NCI-H2029 (cell line): ENCODE data around the gene DPEP3.
"Not testable (repeated sequence)": the region's sequence is repeated elsewhere in the genome, so short reads cannot be mapped to it uniquely, and the experiment has no call there.

Source experiments
- DNase-seq: peaks from one replicate; lab custom pipeline; 2025; lab: John Stamatoyannopoulos, UW

The DPEP3 gene, protein sequence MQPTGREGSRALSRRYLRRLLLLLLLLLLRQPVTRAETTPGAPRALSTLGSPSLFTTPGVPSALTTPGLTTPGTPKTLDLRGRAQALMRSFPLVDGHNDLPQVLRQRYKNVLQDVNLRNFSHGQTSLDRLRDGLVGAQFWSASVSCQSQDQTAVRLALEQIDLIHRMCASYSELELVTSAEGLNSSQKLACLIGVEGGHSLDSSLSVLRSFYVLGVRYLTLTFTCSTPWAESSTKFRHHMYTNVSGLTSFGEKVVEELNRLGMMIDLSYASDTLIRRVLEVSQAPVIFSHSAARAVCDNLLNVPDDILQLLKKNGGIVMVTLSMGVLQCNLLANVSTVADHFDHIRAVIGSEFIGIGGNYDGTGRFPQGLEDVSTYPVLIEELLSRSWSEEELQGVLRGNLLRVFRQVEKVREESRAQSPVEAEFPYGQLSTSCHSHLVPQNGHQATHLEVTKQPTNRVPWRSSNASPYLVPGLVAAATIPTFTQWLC

DNA sequence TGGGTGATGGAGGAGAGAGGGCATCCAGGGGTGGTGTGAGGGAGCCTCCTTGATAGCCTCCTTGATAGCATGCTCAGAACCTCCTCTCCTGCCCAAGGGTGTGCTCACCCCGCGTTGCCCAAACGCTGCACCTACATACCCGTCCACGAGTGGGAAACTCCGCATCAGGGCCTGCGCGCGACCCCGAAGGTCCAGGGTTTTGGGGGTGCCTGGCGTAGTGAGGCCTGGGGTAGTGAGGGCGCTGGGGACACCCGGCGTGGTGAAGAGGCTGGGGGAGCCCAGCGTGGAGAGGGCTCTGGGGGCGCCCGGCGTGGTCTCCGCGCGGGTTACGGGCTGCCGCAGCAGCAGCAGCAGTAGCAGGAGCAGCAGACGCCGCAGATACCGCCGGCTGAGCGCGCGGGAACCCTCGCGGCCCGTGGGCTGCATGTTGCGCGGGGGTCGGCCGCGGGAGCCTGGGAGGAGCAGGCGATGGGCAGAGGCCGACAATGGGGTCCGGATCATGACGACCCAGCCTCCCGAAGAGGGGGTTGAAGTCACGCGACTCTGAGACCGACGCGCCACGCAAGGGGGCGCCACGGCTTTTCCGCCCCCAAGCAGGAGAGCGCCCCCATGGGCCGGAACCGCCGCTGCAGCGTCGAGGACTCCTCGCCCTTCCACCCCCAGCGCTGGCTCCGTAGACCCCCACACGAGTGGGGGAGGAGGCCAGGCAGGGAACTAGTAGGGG lies at the start of gene DPEP3:
DPEP3 (minus strand) TSS at position 545 of the 724 bp plus-strand sequence; CDS start at position 426, 119 bp downstream.
- no peak for DNase-seq

GRCh38 chr16:68028996-68029395 lies 48.7 kb upstream of the DPEP3 start:
- no peak for DNase-seq

- DNase-seq: peak; percentile 22
These were observed 42.6 kb upstream of the DPEP3 start, which contains the start of the genes DDX28 and DUS2 for GRCh38 chr16:68022728-68023537. DDX28 (minus strand) TSS chr16:68023232; CDS start chr16:68023202, 30 bp downstream. DUS2 (plus strand) TSS chr16:68023284; CDS start chr16:68038024, 14,740 bp downstream.

DNA sequence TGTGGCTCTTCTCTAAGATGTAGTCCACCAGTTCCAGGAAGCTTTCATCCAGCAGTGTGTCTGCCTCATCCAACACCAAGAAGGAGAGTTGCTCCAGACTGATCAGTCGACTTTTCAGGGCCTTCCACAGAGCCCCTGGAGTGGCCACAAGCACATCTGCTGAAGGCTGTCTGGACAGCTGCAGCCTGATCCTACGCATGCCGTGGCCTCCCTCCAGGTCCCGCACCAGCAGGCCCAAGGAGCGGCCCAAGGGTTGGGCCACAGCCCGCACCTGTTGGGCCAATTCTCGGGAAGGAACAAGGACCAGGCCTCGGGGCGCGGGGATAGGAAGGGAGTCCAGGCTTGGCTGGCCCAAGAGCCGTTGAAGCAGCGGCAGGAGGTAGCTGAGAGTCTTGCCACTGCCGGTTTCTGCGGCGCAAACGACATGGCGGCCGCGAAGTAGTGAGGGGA lies 42.0 kb upstream of the DPEP3 start:
- no peak for DNase-seq

GRCh38 chr16:68021490-68021889 lies 41.2 kb upstream of the DPEP3 start:
- DNase-seq: no peak

GRCh38 chr16:68019167-68019680 lies 38.9 kb upstream of the DPEP3 start:
- DNase-seq: no peak

GRCh38 chr16:68015681-68016080 lies 35.4 kb upstream of the DPEP3 start, which contains the start of gene DPEP2NB:
DPEP2NB (minus strand) TSS chr16:68015911; CDS start chr16:68015770, 141 bp downstream.
- no peak for DNase-seq

- no peak for DNase-seq
These were observed 33.1 kb upstream of the DPEP3 start for GRCh38 chr16:68013440-68013839.

DNA sequence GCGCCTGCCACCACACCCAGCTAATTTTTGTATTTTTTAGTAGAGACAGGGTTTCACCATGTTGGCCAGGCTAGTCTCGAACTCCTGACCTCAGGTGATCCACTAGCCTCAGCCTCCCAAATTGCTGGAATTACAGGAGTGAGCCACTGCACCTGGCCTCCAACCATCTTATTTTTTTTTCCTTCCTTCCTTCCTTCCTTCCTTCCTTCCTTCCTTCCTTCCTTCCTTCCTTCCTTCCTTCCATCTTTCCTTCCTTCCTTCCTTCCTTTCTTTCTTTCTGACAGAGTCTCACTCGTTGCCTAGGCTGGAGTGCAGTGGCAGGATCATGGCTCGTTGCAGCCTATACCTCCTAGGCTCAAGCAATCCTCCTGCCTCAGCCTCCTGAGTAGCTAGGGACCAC lies 29.6 kb upstream of the DPEP3 start:
- not testable (repeated sequence) for DNase-seq

- DNase-seq: no peak
These were observed 28.9 kb upstream of the DPEP3 start for GRCh38 chr16:68009157-68009735.

GRCh38 chr16:68005786-68006286 lies 25.5 kb upstream of the DPEP3 start:
- no peak for DNase-seq

DNA sequence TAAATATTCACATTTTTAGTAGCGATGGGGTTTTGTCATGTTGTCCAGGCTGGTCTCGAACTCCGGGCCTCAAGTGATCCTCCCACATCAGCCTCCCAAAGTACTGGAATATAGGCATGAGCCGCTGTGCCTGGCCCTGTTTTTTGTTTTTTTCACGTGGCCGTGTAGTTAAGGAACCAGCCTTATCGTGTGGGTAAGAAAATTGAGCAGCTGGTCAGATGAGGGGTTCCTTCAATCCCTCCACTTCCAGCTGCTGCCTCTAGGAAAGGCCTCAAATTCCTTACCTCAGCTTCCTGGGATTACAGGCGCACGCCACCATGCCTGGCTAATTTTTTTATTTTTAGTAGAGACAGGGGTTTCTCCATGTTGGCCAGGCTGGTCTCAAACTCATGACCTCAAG lies 24.9 kb upstream of the DPEP3 start:
- DNase-seq: no peak

- DNase-seq: no peak
These were observed 22.7 kb upstream of the DPEP3 start for GRCh38 chr16:68003031-68003430.

GRCh38 chr16:68000450-68000849 lies 20.2 kb upstream of the DPEP3 start:
- DNase-seq: no peak

DNA sequence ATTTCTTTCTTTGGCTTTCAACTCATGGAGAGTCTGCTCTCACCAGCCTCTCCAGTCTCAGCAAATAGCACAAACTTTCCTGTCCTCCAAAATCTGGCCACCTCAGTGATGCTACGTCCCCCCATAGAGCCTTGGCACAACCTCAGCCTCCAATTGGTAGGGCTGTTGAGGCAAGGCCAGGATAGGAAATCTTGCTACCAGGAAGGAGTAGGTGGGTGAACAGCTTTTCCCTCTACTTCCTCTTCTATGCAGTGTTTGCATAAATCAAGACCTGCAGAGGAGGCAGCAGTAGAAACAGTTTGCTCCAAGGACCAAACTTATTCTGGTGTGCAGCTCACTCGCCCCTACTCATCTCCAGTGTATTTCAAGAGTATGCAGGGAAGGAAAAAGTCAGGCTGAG lies 19.7 kb upstream of the DPEP3 start:
- DNase-seq: no peak

GRCh38 chr16:67998779-67999688 lies 18.7 kb upstream of the DPEP3 start, which contains the start of gene DPEP2:
DPEP2 (minus strand) TSS chr16:67999484; CDS start chr16:67993212, 6,272 bp downstream.
- not testable (repeated sequence) for DNase-seq

GRCh38 chr16:67998231-67998778 lies 18.0 kb upstream of the DPEP3 start:
- not testable (repeated sequence) for DNase-seq

DNA sequence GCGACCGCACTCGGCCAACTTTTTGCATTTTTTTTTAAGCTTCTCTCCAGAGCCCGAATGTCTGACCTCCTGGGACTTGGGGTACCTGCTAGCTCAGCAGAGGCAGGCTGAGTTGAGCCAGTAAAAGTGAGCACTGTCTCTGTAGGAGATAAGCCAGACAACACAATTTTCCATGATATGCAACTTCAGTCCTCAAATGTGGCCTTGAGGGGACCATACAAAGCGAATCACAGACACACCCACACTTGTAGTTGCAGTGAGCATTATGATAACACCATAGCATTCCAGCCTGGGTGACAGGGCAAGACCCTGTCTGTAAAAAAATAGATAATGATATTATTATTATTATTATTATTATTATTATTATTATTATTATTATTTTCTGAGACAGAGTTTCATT lies 16.4 kb upstream of the DPEP3 start:
- no peak for DNase-seq

DNA sequence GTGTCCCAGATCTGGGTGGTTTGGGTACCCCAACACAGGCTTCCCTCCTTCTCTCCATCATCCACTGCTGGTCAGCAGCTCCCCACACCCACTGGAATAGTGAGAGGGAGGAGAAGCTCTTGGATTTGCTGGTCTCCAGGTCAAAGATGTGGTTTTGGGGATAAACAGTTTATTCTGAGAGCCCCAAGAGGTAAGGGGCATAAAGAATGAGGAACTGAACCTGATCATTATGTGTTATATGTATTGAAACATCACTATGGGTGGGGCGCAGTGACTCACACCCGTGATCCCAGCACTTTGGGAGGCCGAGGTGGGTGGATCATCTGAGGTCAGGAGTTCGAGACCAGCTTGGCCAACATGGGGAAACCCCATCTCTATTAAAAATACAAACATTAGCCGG lies 15.1 kb upstream of the DPEP3 start:
- DNase-seq: no peak

GRCh38 chr16:67994040-67994408 lies 13.7 kb upstream of the DPEP3 start:
- DNase-seq: not testable (repeated sequence)
